T-helper 2 cell (primary cell): ENCODE results near the gene HOXC11.

Experiments used
- DNase-seq, 5 experiments: peaks; one replicate each; pipeline versions ENCODE4 v3.0.0 to v3.0.0-alpha.2; 2012 to 2022

HOXC11 gene

DNA sequence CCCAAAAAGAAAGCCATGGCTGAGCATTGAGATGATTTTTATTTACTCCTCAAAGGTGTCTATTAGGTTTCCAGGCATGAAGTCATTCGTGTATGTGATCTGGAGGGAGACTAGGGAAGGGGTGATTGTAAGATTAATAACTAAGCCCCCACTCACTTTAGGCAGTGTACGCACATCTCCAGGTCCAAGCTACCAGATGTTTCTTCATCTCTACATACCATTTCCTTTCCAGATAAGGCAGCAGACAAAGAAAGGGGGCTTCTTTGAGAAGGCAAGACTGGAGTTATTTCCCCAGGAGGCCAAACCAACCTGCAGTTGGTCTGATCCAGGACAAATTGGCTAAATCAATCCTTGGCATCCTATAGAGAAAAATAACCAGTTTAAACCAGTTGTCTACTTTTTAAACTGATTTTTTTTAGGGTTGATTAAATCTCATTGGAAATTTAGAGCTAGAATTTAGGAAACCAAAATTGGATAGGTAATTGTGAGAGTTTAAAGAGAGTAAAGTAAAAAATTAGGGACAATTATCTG, 30.4 kb upstream of the HOXC11 start:
- DNase-seq: no peak

GRCh38 chr12:53944209-53944608, 28.7 kb upstream of the HOXC11 start:
- DNase-seq: no peak

GRCh38 chr12:53944907-53945847, 27.7 kb upstream of the HOXC11 start:
- no peak for DNase-seq

DNA sequence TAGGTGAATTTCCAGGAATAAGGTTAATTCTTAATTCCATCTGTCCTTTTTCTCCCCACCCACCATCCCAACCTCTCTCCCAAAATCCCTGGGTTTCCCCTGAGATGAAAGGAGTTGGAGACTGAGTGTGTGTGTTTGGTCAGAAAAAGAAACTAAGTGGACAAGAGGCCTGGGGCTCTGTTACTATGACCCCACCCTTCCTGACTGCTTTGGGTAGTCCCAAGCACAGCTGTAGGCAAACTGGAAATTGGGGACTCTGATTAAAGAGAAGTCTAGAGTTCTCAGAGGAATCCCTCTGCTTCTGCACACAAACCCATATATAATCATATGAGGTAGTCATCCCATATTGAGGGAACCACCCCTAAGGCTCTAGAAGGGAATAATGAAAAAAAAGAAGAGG, 25.2 kb upstream of the HOXC11 start:
- DNase-seq: no peak

GRCh38 chr12:53948650-53949593, 24.0 kb upstream of the HOXC11 start:
- no peak for DNase-seq

- no peak for DNase-seq
Measured at GRCh38 chr12:53949631-53950436, 23.1 kb upstream of the HOXC11 start.

- DNase-seq: no peak
Measured at GRCh38 chr12:53950437-53950773, 22.5 kb upstream of the HOXC11 start.

GRCh38 chr12:53950789-53951576, 21.9 kb upstream of the HOXC11 start:
- no peak for DNase-seq

- DNase-seq: no peak
Measured at GRCh38 chr12:53951577-53952334, 21.2 kb upstream of the HOXC11 start.

DNA sequence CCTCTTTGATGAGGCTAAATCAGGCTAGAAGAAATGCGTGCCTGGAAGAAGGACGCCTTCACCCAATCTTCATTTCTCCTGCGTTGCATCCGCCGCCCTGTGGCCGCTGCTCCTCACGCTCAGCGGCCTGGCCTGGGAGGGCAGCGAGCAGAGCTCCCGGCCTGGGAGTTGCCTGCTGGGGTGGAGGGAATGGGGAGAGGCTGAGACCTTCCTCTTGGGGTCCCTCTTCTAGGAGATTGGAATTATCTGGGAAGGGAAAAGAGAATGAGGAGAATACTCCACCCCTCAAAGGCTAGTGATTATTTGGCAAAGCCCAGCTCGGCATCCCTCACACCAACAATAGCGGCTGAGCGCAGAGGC, 20.6 kb upstream of the HOXC11 start:
- no peak for DNase-seq

- no peak for DNase-seq
Measured at GRCh38 chr12:53952871-53953734, 19.8 kb upstream of the HOXC11 start.

GRCh38 chr12:53953831-53954693, 18.9 kb upstream of the HOXC11 start:
- DNase-seq: no peak

DNA sequence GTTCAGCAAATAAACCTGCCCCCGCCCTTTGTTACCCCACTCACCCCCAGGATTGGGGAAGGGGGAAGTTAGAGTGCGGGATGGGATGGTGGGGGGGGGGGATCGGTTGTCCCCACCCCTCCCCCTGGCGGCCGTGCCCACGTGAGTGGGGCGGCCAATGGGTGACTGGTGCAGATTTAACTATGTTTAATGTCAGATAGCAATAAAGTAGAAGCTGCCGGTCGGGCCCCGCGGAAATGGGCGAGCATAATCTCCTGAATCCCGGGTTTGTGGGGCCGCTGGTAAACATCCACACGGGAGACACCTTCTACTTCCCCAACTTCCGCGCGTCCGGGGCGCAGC, 18.3 kb upstream of the HOXC11 start, which contains the start of gene HOXC12:
Gene HOXC12, plus strand, starts transcription at position 210 of the 342 bp plus-strand sequence. Its CDS starts 27 bp downstream, at position 237.
- no peak for DNase-seq

DNA sequence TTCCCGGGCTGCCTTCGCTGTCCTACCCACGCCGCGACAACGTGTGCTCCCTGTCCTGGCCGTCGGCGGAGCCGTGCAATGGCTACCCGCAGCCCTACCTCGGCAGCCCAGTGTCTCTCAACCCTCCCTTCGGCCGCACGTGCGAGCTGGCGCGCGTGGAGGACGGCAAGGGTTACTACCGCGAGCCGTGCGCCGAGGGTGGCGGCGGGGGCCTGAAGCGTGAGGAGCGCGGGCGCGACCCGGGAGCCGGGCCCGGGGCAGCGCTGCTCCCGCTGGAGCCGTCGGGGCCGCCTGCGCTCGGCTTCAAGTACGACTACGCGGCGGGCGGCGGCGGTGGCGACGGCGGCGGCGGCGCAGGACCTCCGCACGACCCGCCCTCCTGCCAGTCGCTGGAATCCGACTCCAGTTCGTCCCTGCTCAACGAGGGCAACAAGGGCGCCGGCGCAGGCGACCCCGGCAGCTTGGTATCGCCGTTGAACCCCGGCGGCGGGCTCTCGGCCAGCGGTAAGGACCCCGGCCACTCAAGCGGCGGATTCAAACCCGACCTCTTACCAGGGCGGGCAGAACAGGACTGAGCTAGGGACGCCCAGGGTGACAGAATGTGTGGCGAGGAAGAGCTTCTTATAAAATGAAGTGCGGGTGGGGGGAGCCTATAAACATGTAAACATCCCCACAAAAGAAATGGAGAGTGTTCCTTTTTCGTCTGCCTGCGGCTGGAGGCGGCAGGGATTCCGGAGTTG, 17.7 kb upstream of the HOXC11 start:
- no peak for DNase-seq

DNA sequence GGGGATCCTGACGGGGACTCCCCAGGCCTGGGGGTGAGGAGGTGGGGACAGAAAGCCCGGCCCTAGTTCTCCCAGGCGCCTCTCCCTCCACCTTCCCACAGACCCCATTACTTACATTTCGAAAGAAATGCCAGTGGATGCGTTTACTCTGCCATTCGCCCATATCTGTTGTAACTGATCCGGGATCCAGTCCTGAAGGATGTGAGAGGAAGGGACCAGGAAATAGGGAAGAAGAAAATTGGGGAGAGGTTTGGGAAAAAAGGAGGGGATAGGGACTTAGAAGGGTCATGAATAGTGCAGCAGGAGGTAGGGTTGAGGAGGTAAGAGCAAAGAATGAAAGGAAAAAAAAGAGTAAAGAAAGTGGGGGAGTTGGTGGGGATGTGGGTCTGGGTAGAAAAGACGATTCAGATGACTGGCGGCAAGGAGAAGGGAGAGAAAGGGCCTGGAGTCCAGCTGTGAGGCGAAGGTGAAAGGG, 17.1 kb upstream of the HOXC11 start:
- no peak for DNase-seq

DNA sequence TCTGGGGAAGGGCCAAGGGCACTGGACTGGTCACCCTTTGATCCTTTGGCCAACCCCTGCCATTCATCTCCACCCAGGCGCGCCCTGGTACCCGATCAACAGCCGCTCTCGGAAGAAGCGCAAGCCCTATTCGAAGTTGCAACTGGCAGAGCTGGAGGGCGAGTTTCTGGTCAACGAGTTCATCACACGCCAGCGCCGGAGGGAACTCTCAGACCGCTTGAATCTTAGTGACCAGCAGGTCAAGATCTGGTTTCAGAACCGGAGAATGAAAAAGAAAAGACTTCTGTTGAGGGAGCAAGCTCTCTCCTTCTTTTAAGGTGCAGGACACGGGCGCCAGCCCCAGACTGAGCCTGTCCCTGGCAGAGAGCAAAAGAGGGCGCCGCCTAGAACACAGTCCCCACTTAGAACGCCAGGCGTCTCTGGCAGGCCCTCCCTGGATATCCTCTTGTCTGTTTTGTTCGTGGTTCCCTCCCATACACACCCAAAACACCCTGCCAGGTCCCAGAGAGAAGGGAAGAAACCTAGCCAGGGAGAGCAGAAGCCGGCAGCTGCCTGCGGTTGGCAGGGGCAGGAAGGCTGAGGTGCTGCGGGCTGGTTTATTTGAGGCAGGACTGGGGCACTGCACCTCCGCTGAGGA, 16.6 kb upstream of the HOXC11 start:
- no peak for DNase-seq

- DNase-seq: no peak
Measured at GRCh38 chr12:53956914-53957536, 15.9 kb upstream of the HOXC11 start.
